C4-2B (cell line): ENCODE results near the gene RPRML.

Experiments used
- H3K27ac ChIP-seq: fragments of 450-650 bp; 2 replicates; pipeline ENCODE4 v1.5.1; 2017
- CTCF ChIP-seq: fragments of 450-650 bp; conservative IDR thresholded peaks from 2 replicates; pipeline ENCODE4 v1.5.1; 2017; ENCODE audit warnings: mild to moderate bottlenecking
- ZFX ChIP-seq: fragments of 450-650 bp; IDR thresholded peaks from 2 replicates; pipeline ENCODE4 v1.6.1; 2017

RPRML gene

GRCh38 chr17:46949291-46950174 lies 29.5 kb downstream of the RPRML start:
- H3K27ac ChIP-seq, result no peak overlapping the region
- TF ChIP-seq ZFX (no peak), CTCF (no peak)

- no peak overlapping the region for H3K27ac ChIP-seq
- TF ChIP-seq ZFX (no peak), CTCF (no peak)
Measured at GRCh38 chr17:46948544-46948943, 30.5 kb downstream of the RPRML start.

GRCh38 chr17:46947216-46947615 lies 31.8 kb downstream of the RPRML start:
- no peak overlapping the region for H3K27ac ChIP-seq
- TF ChIP-seq ZFX (no peak), CTCF (no peak)

- no peak overlapping the region for H3K27ac ChIP-seq
- TF ChIP-seq ZFX, result no peak
- no peak for TF ChIP-seq CTCF
Measured at GRCh38 chr17:46944931-46945330, 34.1 kb downstream of the RPRML start.

- no peak overlapping the region for H3K27ac ChIP-seq
- TF ChIP-seq ZFX, result no peak
- TF ChIP-seq CTCF, result no peak
Measured at GRCh38 chr17:46943501-46944393, 35.3 kb downstream of the RPRML start.

- H3K27ac ChIP-seq, result no peak overlapping the region
- TF ChIP-seq ZFX (no peak), CTCF (no peak)
Measured at GRCh38 chr17:46943218-46943500, 35.9 kb downstream of the RPRML start.
